ENCODE data around the gene TTC39C.
"Not testable (repeated sequence)": the region's sequence is repeated elsewhere in the genome, so short reads cannot be mapped to it uniquely, and the experiment has no call there.

The TTC39C gene

DNA sequence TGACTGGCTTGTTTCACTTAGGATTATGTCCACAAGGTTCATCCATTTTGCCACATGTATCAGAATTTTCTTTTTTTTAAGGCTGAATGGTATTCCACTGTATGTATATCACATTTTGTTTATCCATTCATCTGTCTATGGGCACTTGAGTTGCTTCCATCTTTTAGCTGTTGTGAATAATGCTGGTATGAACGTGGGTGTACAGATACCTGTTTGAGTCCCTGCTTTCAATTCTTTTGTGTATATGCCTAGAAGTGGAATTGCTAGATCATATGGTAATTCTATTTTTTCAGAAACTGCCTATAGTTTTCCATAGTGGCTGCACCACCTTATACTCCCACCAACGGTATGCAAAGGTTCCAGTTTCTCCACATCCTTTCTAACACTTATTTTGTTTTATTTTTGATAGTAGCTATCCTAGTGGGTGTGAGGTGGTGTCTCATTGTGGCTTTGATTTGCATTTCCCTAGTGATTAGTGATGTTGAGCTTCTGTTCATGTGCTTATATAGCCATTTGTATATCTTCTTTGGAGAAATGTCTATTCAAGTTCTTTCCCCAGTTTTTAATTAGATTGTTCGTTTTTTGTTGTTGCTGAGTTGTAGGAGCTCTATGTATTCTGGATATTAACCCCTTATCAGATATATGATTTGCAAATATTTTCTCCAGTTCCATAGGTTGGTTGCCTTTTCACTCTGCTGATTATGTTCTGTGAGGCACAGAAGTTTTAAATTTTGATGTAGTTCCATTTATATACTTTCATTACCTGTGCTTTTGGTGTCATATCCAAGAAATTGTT lies 40.7 kb downstream of the TTC39C start:
- no peak for DNase-seq

DNA sequence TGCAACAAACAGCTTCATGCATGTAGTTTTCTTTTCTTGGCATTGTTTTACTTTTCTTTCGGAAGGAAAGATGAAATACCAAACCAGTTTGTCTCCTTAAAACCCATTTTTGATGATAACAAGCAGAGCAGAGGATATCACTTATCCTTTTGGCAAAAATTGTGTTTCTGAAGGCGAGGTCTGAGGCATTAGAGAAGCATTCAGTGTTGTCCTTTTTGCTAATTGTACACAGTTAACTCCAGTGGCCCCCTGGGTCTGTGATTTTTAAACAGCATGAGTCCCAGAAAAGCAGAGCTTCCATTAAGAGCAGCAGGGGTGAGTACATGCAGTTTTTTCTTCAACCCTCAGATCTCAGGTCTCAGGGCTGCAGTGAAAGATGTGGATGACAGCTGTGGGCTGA lies 41.3 kb downstream of the TTC39C start:
- no peak for DNase-seq

DNA sequence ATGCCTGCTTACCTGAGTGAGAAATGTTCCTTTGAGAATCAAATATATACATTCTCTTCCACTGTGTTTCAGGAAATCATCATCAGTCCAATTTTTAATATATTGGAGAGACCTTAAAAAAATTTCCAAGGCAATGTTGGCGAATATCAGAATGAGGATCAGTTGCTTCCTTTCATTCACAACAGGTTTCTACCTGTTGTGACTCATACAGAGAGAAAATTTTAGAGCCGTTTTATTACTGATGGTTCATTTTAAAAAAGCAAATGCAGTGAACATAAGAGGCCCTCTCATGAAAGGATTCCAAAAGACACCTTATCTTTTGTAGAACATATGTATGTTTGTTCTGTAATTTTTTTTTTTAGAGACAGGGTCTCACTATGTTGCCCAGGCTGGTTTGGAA lies 42.0 kb downstream of the TTC39C start:
- no peak for DNase-seq

DNA sequence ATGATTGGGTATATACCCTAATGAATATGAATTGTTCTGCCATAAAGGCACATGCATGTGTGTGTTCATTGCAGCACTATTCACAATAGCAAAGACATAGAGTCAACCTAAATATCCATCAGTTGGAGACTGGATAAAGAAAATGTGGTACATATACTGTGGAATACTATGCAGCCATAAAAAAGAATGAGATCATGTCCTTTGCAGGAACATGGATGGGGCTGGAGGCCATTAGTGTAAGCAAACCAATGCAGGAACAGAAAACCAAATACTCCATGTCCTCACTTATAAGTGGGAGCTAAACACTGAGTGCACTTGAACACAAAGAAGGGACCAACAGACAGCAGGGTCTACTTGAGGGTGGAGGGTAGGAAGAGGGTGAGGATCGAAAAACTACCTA lies 43.2 kb downstream of the TTC39C start:
- DNase-seq = no peak

DNA sequence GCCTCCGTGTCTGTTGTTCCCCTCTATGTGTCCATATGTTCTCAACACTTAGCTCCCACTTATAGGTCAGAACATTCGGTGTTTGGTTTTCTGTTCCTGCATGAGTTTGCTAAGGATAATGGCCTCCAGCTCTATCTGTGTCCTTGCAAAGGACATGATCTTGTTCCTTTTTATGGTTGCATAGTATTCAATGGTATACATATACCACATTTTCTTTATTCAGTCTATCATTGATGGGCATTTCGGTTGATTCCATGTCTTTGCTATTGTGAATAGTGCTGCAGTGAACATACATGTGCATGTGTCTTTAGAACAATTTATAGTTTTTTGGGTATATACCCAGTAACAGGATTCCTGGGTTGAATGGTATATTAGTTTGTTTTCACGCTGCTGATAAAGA lies 44.8 kb downstream of the TTC39C start:
- not testable (repeated sequence) for DNase-seq

DNA sequence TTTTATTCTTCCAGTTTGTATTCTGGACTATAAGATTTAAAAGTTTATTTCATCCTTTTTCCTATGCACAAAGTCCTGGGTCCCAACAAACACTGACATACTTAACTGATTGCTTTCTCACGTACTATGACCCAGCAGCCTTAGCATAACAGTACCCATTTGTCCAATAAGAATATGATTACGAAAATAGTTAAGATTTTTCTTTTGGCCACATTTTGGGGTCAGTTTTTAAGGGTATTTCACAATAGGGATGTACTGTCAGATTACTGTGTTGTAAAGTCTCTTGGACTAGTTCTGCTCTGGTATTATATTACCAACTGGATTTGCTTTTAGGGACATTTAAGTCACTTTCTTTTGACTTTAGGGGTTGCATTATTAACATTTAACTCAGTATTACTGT lies 46.1 kb downstream of the TTC39C start:
- no peak for DNase-seq

DNA sequence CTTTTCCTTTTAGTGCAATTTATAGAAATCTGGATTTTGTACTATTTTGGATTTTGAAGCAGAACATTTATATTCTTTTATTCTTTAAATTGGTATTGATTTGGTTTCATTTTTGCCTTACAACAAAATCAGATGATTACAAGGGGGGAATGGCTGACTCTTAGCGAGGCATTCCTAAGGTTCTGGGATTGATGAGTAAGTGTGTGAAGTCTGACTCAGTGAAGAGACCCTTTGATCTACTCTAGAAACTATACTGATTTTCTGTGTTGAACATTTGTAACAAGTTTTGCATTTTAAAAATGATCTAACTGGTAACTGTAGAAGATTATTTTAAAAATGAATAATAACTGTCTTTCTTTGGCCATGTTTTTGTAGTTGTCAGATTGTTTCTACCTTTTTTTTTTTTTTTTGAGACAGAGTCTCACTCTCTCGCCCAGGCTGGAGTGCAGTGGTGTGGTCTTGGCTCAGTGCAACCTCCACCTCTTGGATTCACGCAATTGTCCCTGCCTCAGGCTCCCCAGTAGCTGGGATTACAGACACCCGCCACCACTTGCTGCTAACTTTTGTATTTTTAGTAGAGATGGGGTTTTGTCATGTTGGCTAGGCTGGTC lies 48.7 kb downstream of the TTC39C start:
- DNase-seq = no peak

DNA sequence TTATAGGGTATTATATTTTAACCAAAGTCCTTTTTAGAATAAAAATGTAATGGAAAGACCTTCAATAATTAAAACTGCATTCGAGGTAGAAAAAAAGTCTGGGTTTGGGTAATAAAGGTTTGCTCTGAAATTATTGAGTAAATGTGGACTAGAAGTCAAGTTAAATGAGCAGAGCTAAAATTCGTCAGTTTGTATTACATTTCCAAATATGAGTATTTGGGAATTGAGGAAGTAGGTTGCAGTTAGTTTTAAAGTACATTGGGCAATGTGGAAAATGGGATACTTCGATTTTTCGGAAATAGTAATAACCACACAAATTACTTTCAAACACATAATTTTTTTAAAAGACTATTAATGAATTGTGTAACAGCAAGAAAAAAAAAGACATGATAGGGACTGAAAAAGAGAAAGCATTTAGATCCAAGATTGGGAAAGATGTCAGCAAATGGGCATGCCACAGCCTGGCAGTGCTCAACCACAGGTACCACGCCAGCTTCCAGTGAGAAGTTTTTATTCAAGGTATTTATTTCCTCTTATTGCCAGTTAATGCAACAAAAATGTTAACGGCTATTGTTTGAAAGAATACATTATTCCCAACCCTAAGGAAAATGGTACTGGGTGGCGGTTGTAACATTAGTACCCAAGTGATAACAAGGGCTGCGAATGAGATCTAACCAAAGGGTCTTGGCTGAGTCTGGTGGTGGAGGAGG lies 50.0 kb downstream of the TTC39C start:
- DNase-seq = peak; percentile 53

DNA sequence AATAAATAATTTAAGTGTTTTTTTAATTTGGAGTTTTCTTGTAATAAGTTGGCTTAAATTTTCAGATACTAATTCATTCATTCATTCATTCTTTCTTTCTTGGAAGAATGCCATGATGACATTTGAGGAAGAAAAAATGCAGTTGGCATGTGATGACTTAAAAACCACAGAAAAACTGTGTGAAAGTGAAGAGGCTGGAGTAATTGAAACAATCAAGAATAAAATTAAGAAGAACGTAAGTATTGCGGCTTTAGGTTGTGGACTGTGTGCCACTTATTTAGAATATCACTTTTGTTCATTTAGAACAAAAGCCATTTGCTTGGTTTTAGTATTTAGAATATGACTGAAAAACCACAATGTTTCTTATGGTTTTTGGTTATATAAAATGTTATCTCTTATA lies 51.4 kb downstream of the TTC39C start:
- DNase-seq = peak; percentile 28

DNA sequence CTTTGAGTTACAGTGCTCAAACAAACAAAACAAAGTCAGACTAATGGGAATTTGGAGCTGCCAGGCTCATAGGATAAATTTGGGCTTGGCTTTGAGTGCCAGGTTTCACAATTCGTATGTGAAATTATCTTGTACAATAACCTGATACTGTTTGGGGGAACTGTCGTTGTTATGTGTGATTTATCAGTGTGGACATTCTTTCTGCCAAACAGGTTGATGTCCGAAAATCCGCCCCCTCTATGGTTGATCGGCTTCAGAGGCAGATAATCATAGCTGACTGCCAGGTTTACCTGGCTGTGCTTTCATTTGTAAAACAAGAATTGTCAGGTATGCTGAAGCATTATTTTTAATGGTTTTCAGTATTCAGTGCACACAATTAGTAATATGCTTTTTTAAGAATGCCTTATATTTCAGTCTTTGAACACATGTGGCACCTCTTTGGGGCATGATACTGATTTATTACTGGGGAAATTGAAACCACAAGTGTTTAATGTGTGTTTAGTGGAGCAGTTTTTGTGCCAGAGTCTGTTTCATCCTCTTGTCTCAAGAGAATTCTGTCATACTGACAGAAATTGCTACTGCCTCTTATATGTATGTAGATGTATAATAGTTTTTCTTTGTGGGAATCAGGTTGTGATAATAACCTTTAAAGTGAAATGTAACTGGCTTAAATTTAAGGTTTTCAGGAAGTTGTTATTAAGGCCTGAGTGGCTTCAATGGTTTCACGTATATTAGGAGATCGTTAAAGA lies 54.6 kb downstream of the TTC39C start:
- no peak for DNase-seq

DNA sequence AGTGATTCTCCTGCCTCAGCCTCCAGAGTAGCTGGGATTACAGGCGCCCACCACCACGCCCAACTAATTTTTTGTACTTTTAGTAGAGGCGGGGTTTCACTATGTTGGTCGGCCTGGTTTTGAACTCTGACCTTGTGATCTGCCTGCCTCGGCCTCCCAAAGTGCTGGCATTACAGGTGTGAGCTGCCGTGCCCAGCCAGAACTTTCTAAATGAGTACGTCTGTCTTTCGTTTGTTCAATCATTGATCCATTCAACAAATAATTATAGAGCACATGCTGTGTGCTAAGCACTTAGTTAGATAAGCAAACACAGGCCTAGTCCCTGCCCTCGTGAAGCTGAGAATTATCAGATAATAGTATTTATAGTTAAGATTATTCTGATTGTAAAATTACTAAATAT lies 56.5 kb downstream of the TTC39C start:
- DNase-seq = no peak

DNA sequence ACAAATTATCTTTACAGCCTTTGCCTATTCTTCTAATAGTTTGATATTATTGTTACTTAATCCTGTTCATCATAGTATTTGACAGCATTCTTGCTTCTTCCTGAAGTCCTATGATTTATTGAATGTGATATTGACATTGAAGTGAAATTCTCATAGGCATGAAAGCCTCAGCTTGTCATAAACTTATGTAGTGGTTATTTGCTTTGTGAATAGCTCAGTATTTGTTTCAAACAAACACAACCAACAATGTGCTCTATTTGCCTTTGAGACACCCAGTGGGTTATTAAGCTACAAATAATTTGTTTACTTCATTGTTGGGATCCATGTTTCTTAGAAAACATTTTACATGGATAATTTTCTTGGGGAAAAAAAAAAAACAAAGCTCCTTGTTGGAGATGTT lies 57.2 kb downstream of the TTC39C start:
- no peak for DNase-seq

DNA sequence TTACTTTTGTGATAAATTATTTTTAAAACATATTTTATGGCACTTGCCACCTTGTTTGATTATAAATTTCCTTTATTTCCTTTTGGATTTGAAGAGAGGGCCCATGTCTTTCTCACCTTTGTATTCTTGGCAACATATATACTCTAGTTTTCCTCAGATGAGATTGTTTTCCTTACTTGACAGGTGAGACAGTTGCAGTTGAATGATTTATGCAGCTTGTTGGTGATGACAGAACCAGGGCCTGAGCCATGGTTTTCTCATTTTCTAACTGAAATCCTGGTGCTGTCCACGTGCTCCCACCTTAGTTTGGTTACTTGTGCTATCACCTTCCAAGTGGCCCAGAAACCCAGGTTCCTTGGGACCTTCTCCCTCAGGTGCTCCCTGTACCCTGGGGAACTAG lies 58.2 kb downstream of the TTC39C start:
- no peak for DNase-seq

DNA sequence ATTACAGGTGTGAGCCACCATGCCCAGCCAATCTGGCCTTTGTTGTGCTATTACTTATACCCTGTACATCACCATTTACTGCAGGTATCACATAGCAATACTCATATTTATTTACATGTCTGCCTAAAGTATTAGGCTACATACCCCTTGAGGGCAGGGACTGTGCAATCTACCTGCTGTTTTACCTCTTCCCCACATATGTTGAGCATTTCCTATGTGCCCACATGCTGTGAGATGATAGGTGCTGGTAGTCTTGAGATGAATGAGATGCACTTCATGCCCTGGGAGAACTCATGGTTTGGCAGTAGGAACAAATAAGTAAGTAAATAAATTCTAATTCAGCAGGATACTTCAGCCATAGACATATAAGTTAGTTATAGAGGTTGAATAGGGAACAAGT lies 59.2 kb downstream of the TTC39C start:
- DNase-seq = no peak

DNA sequence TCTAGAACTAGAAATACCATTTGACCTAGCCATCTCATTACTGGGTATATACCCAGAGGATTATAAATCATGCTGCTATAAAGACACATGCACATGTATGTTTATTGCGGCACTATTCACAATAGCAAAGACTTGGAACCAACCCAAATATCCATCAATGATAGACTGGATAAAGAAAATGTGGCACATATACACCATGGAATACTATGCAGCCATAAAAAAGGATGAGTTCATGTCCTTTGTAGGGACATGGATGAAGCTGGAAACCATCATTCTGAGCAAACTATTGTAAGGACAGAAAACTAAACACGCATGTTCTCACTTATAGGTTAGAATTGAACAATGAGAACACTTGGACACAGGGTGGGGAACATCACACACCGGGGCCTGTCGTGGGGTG lies 60.2 kb downstream of the TTC39C start:
- not testable (repeated sequence) for DNase-seq

DNA sequence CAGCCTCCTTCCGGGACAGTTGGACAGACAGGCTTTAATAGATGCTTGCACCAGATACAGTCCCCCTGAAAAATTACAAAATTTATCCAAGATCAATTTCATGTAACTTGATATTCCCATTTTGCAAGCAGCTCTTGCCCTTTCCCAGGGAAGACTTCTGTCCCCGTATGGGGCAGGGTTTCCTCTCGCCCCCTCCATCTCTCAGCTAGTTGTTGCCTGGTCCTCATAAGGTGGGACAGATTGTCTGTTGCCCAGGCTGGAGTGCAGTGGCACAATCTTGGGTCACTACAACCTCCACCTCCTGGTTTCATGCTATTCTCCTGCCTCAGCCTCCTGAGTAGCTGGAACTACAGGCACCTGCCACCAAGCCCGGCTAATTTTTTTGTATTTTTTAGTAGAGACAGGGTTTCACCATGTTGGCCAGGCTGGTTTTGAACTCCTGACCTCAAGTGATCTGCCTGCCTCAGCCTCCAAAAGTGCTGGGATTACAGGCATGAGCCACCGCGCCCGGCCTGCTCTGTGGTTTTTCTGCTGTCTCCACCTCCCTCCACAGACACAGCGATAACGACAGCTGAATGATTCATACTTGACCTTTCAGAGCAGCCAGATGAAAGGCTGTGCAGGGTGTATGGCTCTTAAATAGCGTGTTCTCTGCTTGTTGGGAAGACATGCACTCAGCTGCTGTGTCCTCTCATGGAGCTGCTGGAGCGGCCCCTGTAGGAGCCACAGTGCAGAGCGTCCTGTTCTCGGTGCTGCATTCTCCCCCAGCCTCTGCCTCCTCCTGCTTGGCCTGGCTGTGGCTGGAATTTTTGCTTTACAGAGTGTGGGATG lies 61.4 kb downstream of the TTC39C start:
- peak; percentile 68 for DNase-seq

DNA sequence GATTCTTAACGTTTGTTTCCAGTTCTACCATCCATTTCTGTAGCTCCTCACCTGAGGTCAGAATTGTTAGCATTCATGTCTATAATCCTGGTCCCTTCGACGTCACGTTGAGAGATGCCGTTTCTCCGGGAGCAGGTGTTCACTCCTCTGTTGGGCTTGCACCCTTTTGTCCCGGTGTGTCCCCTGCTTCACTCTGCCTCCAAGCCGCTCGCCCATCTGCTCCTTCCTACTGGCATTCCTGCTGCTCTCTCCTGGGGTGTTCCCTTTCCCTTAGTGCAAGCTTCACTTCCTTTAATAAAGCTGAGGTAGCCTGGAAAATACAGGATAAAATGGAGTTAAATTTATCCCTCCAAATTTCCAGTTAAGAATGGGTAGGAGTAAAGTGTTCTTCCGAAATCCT lies 62.4 kb downstream of the TTC39C start:
- no peak for DNase-seq

DNA sequence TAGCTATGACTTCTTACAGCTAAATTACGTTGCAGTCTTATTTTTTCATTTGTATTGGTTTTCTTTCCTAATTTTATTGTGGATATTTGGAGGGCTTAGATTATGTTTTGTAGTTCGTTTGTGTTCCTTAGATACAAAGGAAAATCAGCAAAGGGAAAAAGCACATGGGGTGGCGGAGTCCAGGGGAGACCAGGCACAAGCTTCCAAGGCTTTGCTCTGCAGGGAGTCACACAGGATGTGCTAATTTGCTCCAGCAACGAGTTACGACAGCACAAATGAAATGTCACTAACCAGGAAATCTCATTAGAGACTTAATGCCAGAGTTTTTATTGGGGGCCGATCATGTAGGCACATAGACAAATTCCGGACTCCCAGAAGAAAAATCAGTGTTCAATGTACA lies 63.8 kb downstream of the TTC39C start:
- DNase-seq = no peak

DNA sequence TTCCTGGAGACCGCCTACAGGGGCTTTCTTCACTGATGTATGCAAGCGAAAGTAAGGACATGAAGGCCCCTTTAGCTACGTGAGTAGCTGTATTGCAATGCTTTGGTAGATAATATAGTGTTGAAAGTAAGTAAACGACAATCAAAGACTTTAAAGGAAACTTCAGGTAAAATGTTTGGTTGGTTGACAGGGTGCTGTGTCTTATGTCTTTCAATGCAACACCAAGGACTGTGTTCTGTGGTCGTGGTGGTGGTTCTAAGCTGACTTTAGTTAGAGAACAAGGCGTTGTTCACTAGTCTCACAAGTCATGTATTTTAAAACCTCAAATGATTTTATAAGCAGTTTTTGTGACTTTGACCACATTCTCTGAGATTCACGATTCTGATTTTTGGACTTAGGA lies 66.3 kb downstream of the TTC39C start:
- no peak for DNase-seq

DNA sequence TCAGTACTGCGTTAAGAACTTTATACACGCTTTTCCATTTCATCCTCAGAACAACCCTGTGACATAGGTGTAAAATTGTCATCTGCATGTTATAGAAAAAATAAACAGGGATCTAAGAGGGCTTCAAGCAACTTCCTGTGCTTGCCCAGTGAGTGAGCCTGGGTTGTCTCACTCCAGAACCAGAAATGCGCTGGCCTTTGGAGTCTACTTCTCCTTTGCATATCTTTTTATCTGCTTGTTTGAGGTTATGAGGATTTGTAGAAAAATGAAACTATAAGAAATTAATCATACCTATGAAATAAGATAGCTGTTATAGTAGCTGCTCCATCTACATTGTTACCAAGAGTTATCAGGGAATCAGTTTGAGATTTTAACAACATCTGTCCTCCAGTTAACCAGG lies 69.0 kb downstream of the TTC39C start:
- DNase-seq = no peak

DNA sequence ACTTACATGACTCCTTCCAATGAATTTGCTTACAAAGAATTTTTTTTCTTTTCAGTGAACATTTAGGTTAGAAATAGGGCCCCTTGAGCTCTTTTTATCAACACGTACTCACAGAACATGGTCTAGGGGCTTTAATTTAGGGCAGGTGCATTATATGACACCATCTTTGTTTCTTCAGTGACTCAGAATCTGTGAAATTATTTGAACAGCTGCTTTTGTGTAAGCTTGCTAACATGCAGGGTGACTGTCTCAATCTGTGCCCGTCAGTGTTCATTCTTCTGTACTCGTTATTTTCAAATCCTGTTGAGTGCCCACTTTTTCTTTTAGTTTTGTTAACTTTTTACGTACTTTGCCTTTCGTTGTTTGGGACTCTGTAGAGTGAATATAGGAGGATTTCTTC lies 71.5 kb downstream of the TTC39C start:
- DNase-seq = no peak

DNA sequence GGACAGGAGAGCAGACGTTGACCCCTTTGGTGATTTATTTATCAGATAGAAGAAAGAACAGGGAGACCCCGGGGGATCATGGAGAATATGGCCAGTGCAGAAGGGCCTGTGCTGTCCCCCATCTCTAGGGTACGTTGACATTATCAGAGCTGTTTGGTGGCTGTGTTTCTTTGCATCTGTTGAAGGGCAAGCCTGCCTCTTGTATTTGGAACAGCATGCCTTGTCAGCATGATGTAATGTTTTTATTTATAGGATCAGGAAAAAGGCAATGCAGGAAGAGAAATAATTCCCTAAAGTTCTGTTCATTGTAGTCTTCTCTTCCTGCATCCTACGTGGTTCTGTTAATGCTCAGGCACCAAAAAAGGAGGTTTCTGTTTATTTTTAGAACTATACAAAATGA lies 74.5 kb downstream of the TTC39C start:
- no peak for DNase-seq

All from inflammatory macrophage treated with lipopolysaccharide for 4 hours (primary cell).